ENCODE results near the gene RERE.

GRCh38 chr1:8562222-8562621, 255.2 kb downstream of the RERE start:
- TF ChIP-seq CTCF (IDR thresholded peaks at IDR 0.05; ENCODE audit: extremely low read depth in 1 of 2, insufficient read depth in 1 of 2, low read depth in 1 of 2, low read length in 2 of 2) (no peak), POLR2A (IDR thresholded peaks at IDR 0.05; ENCODE audit: low read depth, low read length) (no peak), JUN (IDR thresholded peaks at IDR 0.05; ENCODE audit: borderline replicate concordance, insufficient read depth, insufficient read length, low read depth) (no peak), POLR2AphosphoS5 (IDR thresholded peaks at IDR 0.05; ENCODE audit: insufficient read depth, low read depth, low read length) (no peak)
